Mammary epithelial cell (primary cell): ENCODE data around the gene OLFML2A.

ENCODE experiments used
- EZH2 ChIP-seq: IDR thresholded peaks from 2 replicates; pipeline ENCODE4 v1.6.1; 2012; ENCODE audit warnings: low read length, inconsistent platforms, borderline replicate concordance
- TF ChIP-seq, protein P1 (sequence below), 2 donors: IDR thresholded peaks in 1 of 2; conservative IDR thresholded peaks in 1 of 2; 2 replicates each; pipeline ENCODE4 v1.5.1; 2011 to 2012; ENCODE audit warnings: inconsistent platforms in 2 of 2, low read length in 2 of 2, mild to moderate bottlenecking in 2 of 2, control low read depth in 1 of 2, low read depth in 1 of 2; ENCODE audit not compliant: insufficient read depth in 1 of 2; ENCODE audit errors: extremely low read depth in 1 of 2

DNA sequence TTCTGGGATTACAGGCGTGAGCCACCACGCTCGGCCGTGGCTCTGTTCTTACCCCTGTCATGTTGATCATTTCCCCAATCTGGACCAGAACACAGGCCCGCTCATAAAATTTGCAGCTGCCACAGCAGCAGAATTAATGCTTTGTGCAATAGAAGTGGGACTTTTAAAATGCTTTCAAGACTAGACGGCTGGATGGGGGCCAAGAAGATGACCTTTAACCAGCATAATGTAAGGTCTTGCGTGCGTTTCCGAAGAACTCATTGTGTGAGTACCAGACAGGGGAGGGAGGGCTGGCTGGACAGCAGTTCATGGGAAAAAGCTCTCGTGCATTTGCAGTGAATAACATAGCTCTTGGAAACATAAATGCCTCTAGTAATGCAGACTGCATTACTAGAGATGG is 72.9 kb downstream of the OLFML2A start:
- TF ChIP-seq, protein P1, sequence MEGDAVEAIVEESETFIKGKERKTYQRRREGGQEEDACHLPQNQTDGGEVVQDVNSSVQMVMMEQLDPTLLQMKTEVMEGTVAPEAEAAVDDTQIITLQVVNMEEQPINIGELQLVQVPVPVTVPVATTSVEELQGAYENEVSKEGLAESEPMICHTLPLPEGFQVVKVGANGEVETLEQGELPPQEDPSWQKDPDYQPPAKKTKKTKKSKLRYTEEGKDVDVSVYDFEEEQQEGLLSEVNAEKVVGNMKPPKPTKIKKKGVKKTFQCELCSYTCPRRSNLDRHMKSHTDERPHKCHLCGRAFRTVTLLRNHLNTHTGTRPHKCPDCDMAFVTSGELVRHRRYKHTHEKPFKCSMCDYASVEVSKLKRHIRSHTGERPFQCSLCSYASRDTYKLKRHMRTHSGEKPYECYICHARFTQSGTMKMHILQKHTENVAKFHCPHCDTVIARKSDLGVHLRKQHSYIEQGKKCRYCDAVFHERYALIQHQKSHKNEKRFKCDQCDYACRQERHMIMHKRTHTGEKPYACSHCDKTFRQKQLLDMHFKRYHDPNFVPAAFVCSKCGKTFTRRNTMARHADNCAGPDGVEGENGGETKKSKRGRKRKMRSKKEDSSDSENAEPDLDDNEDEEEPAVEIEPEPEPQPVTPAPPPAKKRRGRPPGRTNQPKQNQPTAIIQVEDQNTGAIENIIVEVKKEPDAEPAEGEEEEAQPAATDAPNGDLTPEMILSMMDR (conservative IDR thresholded peaks at IDR 0.05 in 1 of 2, IDR thresholded peaks at IDR 0.05 in 1 of 2; ENCODE audit: extremely low read depth in 1 of 2, insufficient read depth in 1 of 2, low read depth in 1 of 2, low read length in 2 of 2), result no peak
- TF ChIP-seq EZH2, result no peak
